Osteoblast (primary cell): ENCODE results near the gene EIPR1. TPM values are rescaled to one million over a fixed set of nuclear protein-coding genes. Genes with fewer than 3 reads are reported as not detected.

Experiments
- DNase-seq: peaks from one replicate; pipeline ENCODE4 v3.0.0; 2011; ENCODE audit warnings: low spot score, mixed read lengths; ENCODE audit not compliant: insufficient read length; ENCODE audit errors: missing footprints
- H2AFZ ChIP-seq: 2 replicates; pipeline ENCODE4 v1.6.0; 2011; ENCODE audit warnings: mild to moderate bottlenecking, low read length
- H3K27ac ChIP-seq: 2 replicates; pipeline ENCODE4 v1.5.1; 2011; ENCODE audit warnings: mild to moderate bottlenecking, low read depth, low read length, moderate library complexity
- H3K27me3 ChIP-seq: 2 replicates; pipeline ENCODE4 v1.6.0; 2012; ENCODE audit warnings: mild to moderate bottlenecking, control low read depth, inconsistent platforms, low read length, moderate library complexity; ENCODE audit not compliant: insufficient read depth
- H3K36me3 ChIP-seq: 2 replicates; pipeline ENCODE4 v1.5.1; 2011; ENCODE audit warnings: mild to moderate bottlenecking, low read length, control low read depth, moderate library complexity; ENCODE audit not compliant: insufficient read depth
- H3K4me1 ChIP-seq: 2 replicates; pipeline ENCODE4 v1.5.1; 2011; ENCODE audit warnings: mild to moderate bottlenecking, low read length, control low read depth, moderate library complexity; ENCODE audit not compliant: insufficient read depth
- H3K4me2 ChIP-seq: 2 replicates; pipeline ENCODE4 v1.6.0; 2011; ENCODE audit warnings: mild to moderate bottlenecking, low read length; ENCODE audit not compliant: insufficient read depth
- H3K4me3 ChIP-seq: fragments of 200-600 bp; sonication (generic); 3 replicates; pipeline ENCODE4 v1.5.1; 2012; ENCODE audit warnings: mild to moderate bottlenecking, low read length, inconsistent platforms; ENCODE audit not compliant: insufficient read depth
- H3K79me2 ChIP-seq: 2 replicates; pipeline ENCODE4 v1.6.0; 2012; ENCODE audit warnings: mild to moderate bottlenecking, low read length, control low read depth, inconsistent platforms; ENCODE audit not compliant: insufficient read depth
- H3K9me3 ChIP-seq: 2 replicates; pipeline ENCODE4 v1.5.1; 2011; ENCODE audit warnings: low read depth, low read length, control low read depth
- H4K20me1 ChIP-seq: 2 replicates; pipeline ENCODE4 v1.6.0; 2012; ENCODE audit warnings: mild to moderate bottlenecking, low read length, control low read depth; ENCODE audit not compliant: insufficient read depth
- total RNA-seq: library from RNA; depleted of rRNA; stranded (reverse); fragments of >200 nt; gene quantifications from 2 replicates; pipeline ENCODE4 v1.2.3, GENCODE V29; 2012
- TF ChIP-seq, protein P1 (sequence below): IDR thresholded peaks from 2 replicates; pipeline ENCODE4 v1.5.1; 2011; ENCODE audit warnings: mild to moderate bottlenecking, low read depth, low read length, moderate library complexity; ENCODE audit errors: extremely low read depth

Gene EIPR1
- total RNA-seq, 1 donor: 17.7 TPM

DNA sequence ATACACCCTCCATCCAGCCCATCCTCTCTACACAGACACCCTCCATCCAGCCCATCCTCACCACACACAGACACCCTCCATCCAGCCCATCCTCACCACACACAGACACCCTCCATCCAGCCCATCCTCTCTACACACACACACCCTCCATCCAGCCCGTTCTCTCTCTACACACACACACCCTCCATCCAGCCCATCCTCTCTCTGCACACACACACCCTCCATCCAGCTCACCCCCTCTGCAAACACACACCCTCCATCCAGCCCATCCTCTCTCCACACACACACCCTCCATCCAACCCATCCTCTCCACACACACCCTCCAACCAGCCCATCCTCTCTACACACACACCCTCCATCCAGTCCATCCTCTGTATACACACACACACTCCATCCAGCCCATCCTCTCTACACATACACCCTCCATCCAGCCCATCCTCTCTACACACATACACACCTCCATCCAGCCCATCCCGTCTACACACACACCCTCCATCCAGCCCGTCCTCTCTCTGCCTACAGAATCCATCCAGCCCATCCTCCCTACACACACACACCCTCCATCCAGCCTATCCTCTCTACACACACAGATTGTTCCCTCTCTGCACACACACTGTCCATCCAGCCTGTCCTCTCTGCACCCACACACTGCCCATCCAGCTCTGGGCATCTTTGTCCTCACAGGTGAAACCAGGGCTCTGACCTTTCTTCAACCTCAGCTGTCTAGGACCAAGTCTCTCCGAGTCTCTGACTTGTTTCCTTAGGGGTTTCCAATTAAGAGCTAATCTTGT lies 81.2 kb downstream of the EIPR1 start:
- TF ChIP-seq, protein P1, sequence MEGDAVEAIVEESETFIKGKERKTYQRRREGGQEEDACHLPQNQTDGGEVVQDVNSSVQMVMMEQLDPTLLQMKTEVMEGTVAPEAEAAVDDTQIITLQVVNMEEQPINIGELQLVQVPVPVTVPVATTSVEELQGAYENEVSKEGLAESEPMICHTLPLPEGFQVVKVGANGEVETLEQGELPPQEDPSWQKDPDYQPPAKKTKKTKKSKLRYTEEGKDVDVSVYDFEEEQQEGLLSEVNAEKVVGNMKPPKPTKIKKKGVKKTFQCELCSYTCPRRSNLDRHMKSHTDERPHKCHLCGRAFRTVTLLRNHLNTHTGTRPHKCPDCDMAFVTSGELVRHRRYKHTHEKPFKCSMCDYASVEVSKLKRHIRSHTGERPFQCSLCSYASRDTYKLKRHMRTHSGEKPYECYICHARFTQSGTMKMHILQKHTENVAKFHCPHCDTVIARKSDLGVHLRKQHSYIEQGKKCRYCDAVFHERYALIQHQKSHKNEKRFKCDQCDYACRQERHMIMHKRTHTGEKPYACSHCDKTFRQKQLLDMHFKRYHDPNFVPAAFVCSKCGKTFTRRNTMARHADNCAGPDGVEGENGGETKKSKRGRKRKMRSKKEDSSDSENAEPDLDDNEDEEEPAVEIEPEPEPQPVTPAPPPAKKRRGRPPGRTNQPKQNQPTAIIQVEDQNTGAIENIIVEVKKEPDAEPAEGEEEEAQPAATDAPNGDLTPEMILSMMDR: no peak

DNA sequence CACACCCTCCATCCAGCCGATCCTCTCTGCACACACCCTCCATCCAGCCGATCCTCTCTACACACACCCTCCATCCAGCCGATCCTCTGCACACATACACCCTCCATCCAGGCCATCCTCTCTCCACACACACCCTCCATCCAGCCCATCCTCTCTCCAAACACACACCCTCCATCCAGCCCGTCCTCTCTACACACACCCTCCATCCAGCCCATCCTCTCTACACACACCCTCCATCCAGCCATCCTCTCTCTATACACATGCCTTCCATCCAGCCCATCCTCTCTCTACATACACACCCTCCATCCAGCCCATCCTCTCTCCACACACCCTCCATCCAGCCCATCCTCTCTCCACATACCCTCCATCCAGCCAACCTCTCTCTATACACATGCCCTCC lies 83.1 kb downstream of the EIPR1 start:
- Histone ChIP-seq H3K9me3 (no peaks in the 10 kb centered on the region), H3K4me3 (no peak overlapping the region), H3K4me1 (no peaks in the 10 kb centered on the region), H4K20me1 (peaks cover 4% of the 10 kb centered on the region), H2AFZ (no peak overlapping the region), H3K27me3 (no peaks in the 10 kb centered on the region), H3K79me2 (no peaks in the 10 kb centered on the region), H3K36me3 (no peaks in the 10 kb centered on the region), H3K27ac (no peak overlapping the region), H3K4me2 (no peak overlapping the region)
- TF ChIP-seq, protein P1: no peak
- DNase-seq: no peak

More for the DNA sequence above, 81.2 kb downstream of the EIPR1 start:
- Histone ChIP-seq H3K27ac (no peak overlapping the region), H3K27me3 (no peaks in the 10 kb centered on the region), H3K79me2 (no peaks in the 10 kb centered on the region), H3K4me1 (no peaks in the 10 kb centered on the region), H3K36me3 (no peaks in the 10 kb centered on the region), H3K4me2 (no peak overlapping the region), H2AFZ (no peak overlapping the region), H4K20me1 (peaks cover 2% of the 10 kb centered on the region), H3K9me3 (no peaks in the 10 kb centered on the region), H3K4me3 (no peak overlapping the region)
- DNase-seq: peak; percentile 61

DNA sequence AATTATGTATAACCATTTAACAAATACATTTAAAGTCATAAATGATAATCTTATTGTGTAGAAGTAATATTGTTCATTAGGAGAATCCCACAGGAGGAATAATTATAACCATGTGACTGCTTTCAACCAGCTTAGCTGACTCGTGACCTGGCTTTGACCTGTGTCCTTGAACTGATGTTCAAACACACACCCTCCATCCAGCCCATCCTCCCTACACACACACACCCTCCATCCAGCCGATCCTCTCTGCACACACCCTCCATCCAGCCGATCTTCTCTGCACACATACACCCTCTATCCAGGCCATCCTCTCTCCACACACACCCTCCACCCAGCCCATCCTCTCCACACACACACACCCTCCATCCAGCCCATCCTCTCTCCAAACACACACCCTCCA lies 83.5 kb downstream of the EIPR1 start:
- TF ChIP-seq, protein P1: no peak
- DNase-seq: peak; percentile 17
- Histone ChIP-seq H3K4me1 (no peaks in the 10 kb centered on the region), H3K36me3 (no peaks in the 10 kb centered on the region), H4K20me1 (peaks cover 4% of the 10 kb centered on the region), H3K4me2 (no peak overlapping the region), H3K27me3 (no peaks in the 10 kb centered on the region), H3K4me3 (no peak overlapping the region), H3K79me2 (no peaks in the 10 kb centered on the region), H3K9me3 (no peaks in the 10 kb centered on the region), H3K27ac (no peak overlapping the region), H2AFZ (no peak overlapping the region)

DNA sequence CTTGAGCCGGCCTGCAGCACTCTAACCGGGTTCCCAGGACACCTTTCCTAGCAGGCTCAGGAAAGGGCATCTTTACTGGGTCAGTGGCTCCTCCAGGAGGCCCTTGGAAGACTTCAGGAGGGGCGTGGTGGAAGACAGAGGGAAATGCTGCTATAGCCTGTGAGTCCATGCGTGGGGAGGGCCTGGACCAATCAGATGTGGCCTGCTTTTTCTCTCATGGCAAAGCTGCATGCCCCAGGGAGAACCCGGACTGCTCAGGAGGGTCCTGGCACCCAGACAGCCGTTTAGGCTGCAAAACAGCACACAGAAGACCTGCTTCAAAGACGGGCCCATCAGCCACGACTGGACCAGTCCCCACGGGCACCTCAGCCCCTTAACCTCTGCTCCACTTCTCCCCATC lies 84.4 kb downstream of the EIPR1 start:
- H3K4me2 ChIP-seq: no peak overlapping the region
- no peak overlapping the region for H2AFZ ChIP-seq
- TF ChIP-seq, protein P1: no peak
- no peak overlapping the region for H3K4me3 ChIP-seq
- H3K9me3 ChIP-seq: no peaks in the 10 kb centered on the region
- no peaks in the 10 kb centered on the region for H3K79me2 ChIP-seq
- no peak overlapping the region for H3K27ac ChIP-seq
- H3K4me1 ChIP-seq: no peaks in the 10 kb centered on the region
- H3K27me3 ChIP-seq: no peaks in the 10 kb centered on the region
- peaks cover 6% of the 10 kb centered on the region for H4K20me1 ChIP-seq
- DNase-seq: peak; percentile 30
- H3K36me3 ChIP-seq: no peaks in the 10 kb centered on the region
